ENCODE measurements around the gene RBM10. TPM values are rescaled to one million over a fixed set of nuclear protein-coding genes. Genes with fewer than 3 reads are reported as not detected.

The RBM10 gene
- total and polyA plus RNA-seq, 2 experiments from 2014 or later, result 26.4 to 29.2 TPM

DNA sequence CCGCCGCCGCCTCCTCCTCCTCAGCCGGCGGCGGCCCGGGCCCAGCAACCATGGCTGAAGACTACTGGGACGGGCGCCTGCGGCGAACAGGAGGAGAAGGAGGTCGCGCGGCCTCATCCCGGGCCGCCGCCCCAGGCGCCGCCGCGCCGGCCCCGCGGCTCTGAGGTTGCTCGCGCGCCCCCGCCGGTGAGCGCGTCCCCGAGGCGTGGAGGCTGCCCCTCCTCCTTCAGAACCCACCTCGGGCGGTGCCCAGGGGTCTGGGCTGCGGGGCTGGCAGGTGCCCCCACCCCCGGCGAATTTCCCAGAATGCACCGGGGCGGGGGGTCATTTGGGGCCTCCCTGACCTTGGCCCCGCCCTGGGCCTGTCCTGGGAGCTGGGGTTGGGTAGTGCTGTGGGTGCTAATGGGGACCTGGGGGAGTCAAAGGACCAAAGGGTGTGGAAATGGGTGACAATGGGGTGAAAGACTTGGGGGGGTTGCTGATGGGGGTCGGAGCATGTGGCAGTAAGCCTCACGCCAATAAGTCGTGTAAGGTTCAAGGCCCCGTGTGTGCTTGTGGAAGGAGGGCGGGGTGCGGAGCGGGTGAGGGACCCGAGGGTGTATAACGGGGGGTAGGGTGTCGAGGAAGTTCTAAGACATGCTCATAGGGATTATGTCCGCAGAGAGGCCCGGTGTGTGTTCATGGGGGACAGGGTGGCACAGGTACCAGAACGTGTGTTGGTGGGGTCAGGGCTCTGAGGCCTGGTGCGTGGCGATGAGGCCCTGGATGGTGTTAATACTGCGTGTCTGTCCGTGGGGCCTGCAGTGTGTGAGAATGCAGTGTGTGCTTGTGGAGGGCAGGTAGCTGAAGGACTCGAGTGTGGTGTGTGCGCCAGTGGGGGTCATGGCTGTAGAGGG lies 74.1 kb downstream of the RBM10 start:
- H3K9me2 ChIP-seq (replicated peaks; ENCODE audit: insufficient read depth), result no peaks in the 10 kb centered on the region
- peak overlapping the region; percentile 56 for H3K4me3 ChIP-seq
- 6% methylated on average over 41 of the region's 60 CpGs for WGBS (ENCODE audit: low lambda C conversion rate, missing lambda C conversion rate)
- no peaks in the 10 kb centered on the region for H3K9me3 ChIP-seq (ENCODE audit: low read depth)
- peaks cover 25% of the 10 kb centered on the region for H3K4me1 ChIP-seq (ENCODE audit: insufficient read depth)
- no peaks in the 10 kb centered on the region for H3K27me3 ChIP-seq
- peaks cover 45% of the 10 kb centered on the region for H3K79me2 ChIP-seq
- peak overlapping the region; percentile 97 for H3K4me2 ChIP-seq
- DNase-seq (ENCODE audit: low spot score), result peak; percentile 83
- TF ChIP-seq EZH2phosphoT487 (IDR thresholded peaks at IDR 0.05; ENCODE audit: low read depth, severe bottlenecking, unreplicated experiment), result no peak
- no peak for TF ChIP-seq EZH2 (IDR thresholded peaks at IDR 0.05; ENCODE audit: borderline replicate concordance)
- TF ChIP-seq, protein P1, sequence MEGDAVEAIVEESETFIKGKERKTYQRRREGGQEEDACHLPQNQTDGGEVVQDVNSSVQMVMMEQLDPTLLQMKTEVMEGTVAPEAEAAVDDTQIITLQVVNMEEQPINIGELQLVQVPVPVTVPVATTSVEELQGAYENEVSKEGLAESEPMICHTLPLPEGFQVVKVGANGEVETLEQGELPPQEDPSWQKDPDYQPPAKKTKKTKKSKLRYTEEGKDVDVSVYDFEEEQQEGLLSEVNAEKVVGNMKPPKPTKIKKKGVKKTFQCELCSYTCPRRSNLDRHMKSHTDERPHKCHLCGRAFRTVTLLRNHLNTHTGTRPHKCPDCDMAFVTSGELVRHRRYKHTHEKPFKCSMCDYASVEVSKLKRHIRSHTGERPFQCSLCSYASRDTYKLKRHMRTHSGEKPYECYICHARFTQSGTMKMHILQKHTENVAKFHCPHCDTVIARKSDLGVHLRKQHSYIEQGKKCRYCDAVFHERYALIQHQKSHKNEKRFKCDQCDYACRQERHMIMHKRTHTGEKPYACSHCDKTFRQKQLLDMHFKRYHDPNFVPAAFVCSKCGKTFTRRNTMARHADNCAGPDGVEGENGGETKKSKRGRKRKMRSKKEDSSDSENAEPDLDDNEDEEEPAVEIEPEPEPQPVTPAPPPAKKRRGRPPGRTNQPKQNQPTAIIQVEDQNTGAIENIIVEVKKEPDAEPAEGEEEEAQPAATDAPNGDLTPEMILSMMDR (IDR thresholded peaks at IDR 0.05; ENCODE audit: poor library complexity), result no peak
- no peaks in the 10 kb centered on the region for H3K36me3 ChIP-seq (replicated peaks; ENCODE audit: insufficient read depth, low read depth)
- peak overlapping the region; percentile 99 for H3K27ac ChIP-seq
- peak overlapping the region; percentile 82 for H2AFZ ChIP-seq
- H4K20me1 ChIP-seq (ENCODE audit: insufficient read depth, poor library complexity, severe bottlenecking), result peaks cover 44% of the 10 kb centered on the region

GRCh38 chrX:47221756-47222155 lies 76.7 kb downstream of the RBM10 start:
- TF ChIP-seq EZH2phosphoT487 (IDR thresholded peaks at IDR 0.05; ENCODE audit: low read depth, severe bottlenecking, unreplicated experiment), result no peak
- TF ChIP-seq, protein P1 (IDR thresholded peaks at IDR 0.05; ENCODE audit: poor library complexity), result no peak
- TF ChIP-seq EZH2 (IDR thresholded peaks at IDR 0.05; ENCODE audit: borderline replicate concordance), result no peak

GRCh38 chrX:47222751-47223350 lies 77.8 kb downstream of the RBM10 start:
- no peaks in the 10 kb centered on the region for H3K27me3 ChIP-seq
- H3K27ac ChIP-seq, result no peak overlapping the region
- WGBS (ENCODE audit: low lambda C conversion rate, missing lambda C conversion rate), result 91% methylated on average over 10 of the region's 10 CpGs
- no peak overlapping the region for H2AFZ ChIP-seq
- H3K4me1 ChIP-seq (ENCODE audit: insufficient read depth), result peaks cover 13% of the 10 kb centered on the region
- H3K4me2 ChIP-seq, result no peak overlapping the region
- H4K20me1 ChIP-seq (ENCODE audit: insufficient read depth, poor library complexity, severe bottlenecking), result peaks cover 44% of the 10 kb centered on the region
- H3K79me2 ChIP-seq, result peaks cover 45% of the 10 kb centered on the region
- no peak overlapping the region for H3K4me3 ChIP-seq
- no peaks in the 10 kb centered on the region for H3K9me2 ChIP-seq (replicated peaks; ENCODE audit: insufficient read depth)
- no peaks in the 10 kb centered on the region for H3K9me3 ChIP-seq (ENCODE audit: low read depth)
- TF ChIP-seq, protein P1 (IDR thresholded peaks at IDR 0.05; ENCODE audit: poor library complexity), result no peak
- TF ChIP-seq EZH2 (IDR thresholded peaks at IDR 0.05; ENCODE audit: borderline replicate concordance) (no peak), EZH2phosphoT487 (IDR thresholded peaks at IDR 0.05; ENCODE audit: low read depth, severe bottlenecking, unreplicated experiment) (no peak)
- no peaks in the 10 kb centered on the region for H3K36me3 ChIP-seq (replicated peaks; ENCODE audit: insufficient read depth, low read depth)
- DNase-seq (ENCODE audit: low spot score), result no peak

More at GRCh38 chrX:47221756-47222155, 76.7 kb downstream of the RBM10 start:
- H3K4me1 ChIP-seq (ENCODE audit: insufficient read depth), result peaks cover 16% of the 10 kb centered on the region
- H3K27me3 ChIP-seq, result no peaks in the 10 kb centered on the region
- H3K36me3 ChIP-seq (replicated peaks; ENCODE audit: insufficient read depth, low read depth), result no peaks in the 10 kb centered on the region
- no peak overlapping the region for H3K27ac ChIP-seq
- peaks cover 45% of the 10 kb centered on the region for H3K79me2 ChIP-seq
- H2AFZ ChIP-seq, result no peak overlapping the region
- no peak for DNase-seq (ENCODE audit: low spot score)
- H3K4me3 ChIP-seq, result no peak overlapping the region
- no peaks in the 10 kb centered on the region for H3K9me3 ChIP-seq (ENCODE audit: low read depth)
- no peak overlapping the region for H3K4me2 ChIP-seq
- 85% methylated on average over 4 of the region's 4 CpGs for WGBS (ENCODE audit: low lambda C conversion rate, missing lambda C conversion rate)
- H4K20me1 ChIP-seq (ENCODE audit: insufficient read depth, poor library complexity, severe bottlenecking), result peaks cover 44% of the 10 kb centered on the region
- no peaks in the 10 kb centered on the region for H3K9me2 ChIP-seq (replicated peaks; ENCODE audit: insufficient read depth)

All from hepatocyte (in vitro differentiated cells).